ENCODE results near the gene CAMK4.

CAMK4 gene

GRCh38 chr5:111374380-111374779 is 150.2 kb downstream of the CAMK4 start:
- no peaks in the 10 kb centered on the region for H3K79me2 ChIP-seq (ENCODE audit: control insufficient read depth, low read length)
- H4K20me1 ChIP-seq (ENCODE audit: control insufficient read depth, insufficient read depth, low read depth, low read length) = no peaks in the 10 kb centered on the region
- H3K4me1 ChIP-seq (ENCODE audit: control insufficient read depth, low read length) = no peaks in the 10 kb centered on the region
- H3K4me3 ChIP-seq (ENCODE audit: low read length) = no peak overlapping the region
- H3K27me3 ChIP-seq (ENCODE audit: control insufficient read depth, low read length) = no peaks in the 10 kb centered on the region
- no peak overlapping the region for H3K27ac ChIP-seq (ENCODE audit: low read depth, low read length)
- H3K4me2 ChIP-seq (ENCODE audit: low read length) = no peak overlapping the region
- H3K36me3 ChIP-seq (ENCODE audit: control insufficient read depth, low read length) = no peaks in the 10 kb centered on the region
- no peaks in the 10 kb centered on the region for H3K9me2 ChIP-seq (replicated peaks; ENCODE audit: control insufficient read depth, low read length)
- no peak for TF ChIP-seq CTCF (IDR thresholded peaks at IDR 0.05; ENCODE audit: low read depth, low read length, poor library complexity, severe bottlenecking)
- TF ChIP-seq EZH2phosphoT487 (IDR thresholded peaks at IDR 0.05; ENCODE audit: borderline replicate concordance, low read length) = no peak
- H3F3A ChIP-seq (ENCODE audit: control insufficient read depth, insufficient read depth) = no peaks in the 10 kb centered on the region
- H3K9me3 ChIP-seq (ENCODE audit: control insufficient read depth, insufficient read depth, low read length) = no peaks in the 10 kb centered on the region

- Histone ChIP-seq H3K9me3 (ENCODE audit: control insufficient read depth, insufficient read depth, low read length) (no peaks in the 10 kb centered on the region), H3K27ac (ENCODE audit: low read depth, low read length) (no peak overlapping the region), H3F3A (ENCODE audit: control insufficient read depth, insufficient read depth) (no peaks in the 10 kb centered on the region), H3K9me2 (replicated peaks; ENCODE audit: control insufficient read depth, low read length) (no peaks in the 10 kb centered on the region), H3K36me3 (ENCODE audit: control insufficient read depth, low read length) (no peaks in the 10 kb centered on the region), H3K4me2 (ENCODE audit: low read length) (no peak overlapping the region), H3K4me3 (ENCODE audit: low read length) (no peak overlapping the region), H4K20me1 (ENCODE audit: control insufficient read depth, insufficient read depth, low read depth, low read length) (no peaks in the 10 kb centered on the region), H3K27me3 (ENCODE audit: control insufficient read depth, low read length) (no peaks in the 10 kb centered on the region), H3K79me2 (ENCODE audit: control insufficient read depth, low read length) (no peaks in the 10 kb centered on the region), H3K4me1 (ENCODE audit: control insufficient read depth, low read length) (no peaks in the 10 kb centered on the region)
- no peak for TF ChIP-seq EZH2phosphoT487 (IDR thresholded peaks at IDR 0.05; ENCODE audit: borderline replicate concordance, low read length)
- no peak for TF ChIP-seq CTCF (IDR thresholded peaks at IDR 0.05; ENCODE audit: low read depth, low read length, poor library complexity, severe bottlenecking)
These were observed 151.5 kb downstream of the CAMK4 start for GRCh38 chr5:111375645-111376044.

GRCh38 chr5:111377306-111377705 is 153.1 kb downstream of the CAMK4 start:
- H4K20me1 ChIP-seq (ENCODE audit: control insufficient read depth, insufficient read depth, low read depth, low read length) = no peaks in the 10 kb centered on the region
- H3K9me3 ChIP-seq (ENCODE audit: control insufficient read depth, insufficient read depth, low read length) = no peaks in the 10 kb centered on the region
- H3K27ac ChIP-seq (ENCODE audit: low read depth, low read length) = no peak overlapping the region
- no peak overlapping the region for H3K4me2 ChIP-seq (ENCODE audit: low read length)
- no peak overlapping the region for H3K4me3 ChIP-seq (ENCODE audit: low read length)
- H3K27me3 ChIP-seq (ENCODE audit: control insufficient read depth, low read length) = no peaks in the 10 kb centered on the region
- TF ChIP-seq CTCF (IDR thresholded peaks at IDR 0.05; ENCODE audit: low read depth, low read length, poor library complexity, severe bottlenecking) (no peak), EZH2phosphoT487 (IDR thresholded peaks at IDR 0.05; ENCODE audit: borderline replicate concordance, low read length) (no peak)
- no peaks in the 10 kb centered on the region for H3K36me3 ChIP-seq (ENCODE audit: control insufficient read depth, low read length)
- H3K79me2 ChIP-seq (ENCODE audit: control insufficient read depth, low read length) = no peaks in the 10 kb centered on the region
- no peaks in the 10 kb centered on the region for H3F3A ChIP-seq (ENCODE audit: control insufficient read depth, insufficient read depth)
- H3K9me2 ChIP-seq (replicated peaks; ENCODE audit: control insufficient read depth, low read length) = no peaks in the 10 kb centered on the region
- no peaks in the 10 kb centered on the region for H3K4me1 ChIP-seq (ENCODE audit: control insufficient read depth, low read length)

GRCh38 chr5:111379391-111379816 is 155.2 kb downstream of the CAMK4 start:
- H3K27me3 ChIP-seq (ENCODE audit: control insufficient read depth, low read length) = no peaks in the 10 kb centered on the region
- no peaks in the 10 kb centered on the region for H3K4me1 ChIP-seq (ENCODE audit: control insufficient read depth, low read length)
- TF ChIP-seq CTCF (IDR thresholded peaks at IDR 0.05; ENCODE audit: low read depth, low read length, poor library complexity, severe bottlenecking) = no peak
- TF ChIP-seq EZH2phosphoT487 (IDR thresholded peaks at IDR 0.05; ENCODE audit: borderline replicate concordance, low read length) = no peak
- H3K9me2 ChIP-seq (replicated peaks; ENCODE audit: control insufficient read depth, low read length) = no peaks in the 10 kb centered on the region
- H3K36me3 ChIP-seq (ENCODE audit: control insufficient read depth, low read length) = no peaks in the 10 kb centered on the region
- H3K27ac ChIP-seq (ENCODE audit: low read depth, low read length) = no peak overlapping the region
- H3K4me2 ChIP-seq (ENCODE audit: low read length) = no peak overlapping the region
- H3K4me3 ChIP-seq (ENCODE audit: low read length) = no peak overlapping the region
- no peaks in the 10 kb centered on the region for H3F3A ChIP-seq (ENCODE audit: control insufficient read depth, insufficient read depth)
- H3K79me2 ChIP-seq (ENCODE audit: control insufficient read depth, low read length) = no peaks in the 10 kb centered on the region
- no peaks in the 10 kb centered on the region for H4K20me1 ChIP-seq (ENCODE audit: control insufficient read depth, insufficient read depth, low read depth, low read length)
- H3K9me3 ChIP-seq (ENCODE audit: control insufficient read depth, insufficient read depth, low read length) = no peaks in the 10 kb centered on the region
